HEK293 (cell line): Measurements from ENCODE around the gene PHACTR1.

ENCODE experiments used
- BCL11B ChIP-seq: fragments of 450-650 bp; formaldehyde crosslinking; IDR thresholded peaks from 2 replicates; pipeline ENCODE4 v1.5.1; 2016; ENCODE audit warnings: low read depth, missing biosample characterization, missing genetic modification characterization
- CTCF ChIP-seq: fragments of 450-650 bp; formaldehyde crosslinking; IDR thresholded peaks from 2 replicates; pipeline ENCODE4 v1.5.1; 2016; ENCODE audit warnings: missing biosample characterization, missing genetic modification characterization
- GFI1B ChIP-seq: fragments of 450-650 bp; formaldehyde crosslinking; IDR thresholded peaks from 2 replicates; pipeline ENCODE4 v1.5.1; 2016; ENCODE audit warnings: missing biosample characterization, missing genetic modification characterization
- GLIS1 ChIP-seq: fragments of 450-650 bp; formaldehyde crosslinking; IDR thresholded peaks from 2 replicates; pipeline ENCODE4 v1.5.1; 2016; ENCODE audit warnings: missing biosample characterization, missing genetic modification characterization
- MYNN ChIP-seq: fragments of 450-650 bp; formaldehyde crosslinking; IDR thresholded peaks from 2 replicates; pipeline ENCODE4 v1.5.1; 2016; ENCODE audit warnings: missing biosample characterization, missing genetic modification characterization, borderline replicate concordance
- REST ChIP-seq: fragments of 450-650 bp; formaldehyde crosslinking; IDR thresholded peaks from 2 replicates; pipeline ENCODE4 v1.5.1; 2016; ENCODE audit warnings: missing biosample characterization, missing genetic modification characterization
- ZBTB49 ChIP-seq: fragments of 450-650 bp; formaldehyde crosslinking; IDR thresholded peaks from 2 replicates; pipeline ENCODE4 v1.5.1; 2016; ENCODE audit warnings: missing biosample characterization, missing genetic modification characterization, low read depth
- ZBTB6 ChIP-seq: fragments of 450-650 bp; formaldehyde crosslinking; IDR thresholded peaks from 2 replicates; pipeline ENCODE4 v1.5.1; 2017; ENCODE audit warnings: missing biosample characterization, missing genetic modification characterization
- ZBTB7A ChIP-seq: fragments of 450-650 bp; formaldehyde crosslinking; IDR thresholded peaks from 2 replicates; pipeline ENCODE4 v1.5.1; 2016; ENCODE audit warnings: low read depth, missing biosample characterization, missing genetic modification characterization
- ZFHX2 ChIP-seq: fragments of 450-650 bp; formaldehyde crosslinking; conservative IDR thresholded peaks from 2 replicates; pipeline ENCODE4 v1.5.1; 2016; ENCODE audit warnings: missing biosample characterization, missing genetic modification characterization
- ZIC2 ChIP-seq: fragments of 450-650 bp; formaldehyde crosslinking; IDR thresholded peaks from 2 replicates; pipeline ENCODE4 v1.5.1; 2016; ENCODE audit warnings: missing biosample characterization, missing genetic modification characterization
- ZNF138 ChIP-seq: fragments of 450-650 bp; formaldehyde crosslinking; IDR thresholded peaks from 2 replicates; pipeline ENCODE4 v1.5.1; 2016; ENCODE audit warnings: missing biosample characterization, missing genetic modification characterization, borderline replicate concordance
- ZNF148 ChIP-seq: fragments of 450-650 bp; formaldehyde crosslinking; IDR thresholded peaks from 2 replicates; pipeline ENCODE4 v1.5.0; 2017; ENCODE audit warnings: missing biosample characterization, missing genetic modification characterization, borderline replicate concordance
- ZNF2 ChIP-seq: fragments of 450-650 bp; formaldehyde crosslinking; IDR thresholded peaks from 2 replicates; pipeline ENCODE4 v1.5.1; 2016; ENCODE audit warnings: missing biosample characterization, missing genetic modification characterization
- ZNF266 ChIP-seq: fragments of 450-650 bp; formaldehyde crosslinking; IDR thresholded peaks from 2 replicates; pipeline ENCODE4 v1.5.1; 2016; ENCODE audit warnings: missing biosample characterization, missing genetic modification characterization, low read depth
- ZNF280C ChIP-seq: fragments of 450-650 bp; formaldehyde crosslinking; IDR thresholded peaks from 2 replicates; pipeline ENCODE4 v1.5.1; 2016; ENCODE audit warnings: missing biosample characterization, missing genetic modification characterization
- ZNF335 ChIP-seq: fragments of 450-650 bp; formaldehyde crosslinking; conservative IDR thresholded peaks from 2 replicates; pipeline ENCODE4 v1.5.1; 2016; ENCODE audit warnings: missing biosample characterization, missing genetic modification characterization
- ZNF350 ChIP-seq: fragments of 450-650 bp; formaldehyde crosslinking; IDR thresholded peaks from 2 replicates; pipeline ENCODE4 v1.5.0; 2017; ENCODE audit warnings: missing biosample characterization, mild to moderate bottlenecking, missing genetic modification characterization
- ZNF391 ChIP-seq: fragments of 450-650 bp; formaldehyde crosslinking; IDR thresholded peaks from 2 replicates; pipeline ENCODE4 v1.5.1; 2016; ENCODE audit warnings: low read depth, missing biosample characterization, missing genetic modification characterization, borderline replicate concordance
- ZNF530 ChIP-seq: fragments of 450-650 bp; formaldehyde crosslinking; IDR thresholded peaks from 2 replicates; pipeline ENCODE4 v1.5.1; 2016; ENCODE audit warnings: low read depth, missing biosample characterization, missing genetic modification characterization
- ZNF544 ChIP-seq: fragments of 450-650 bp; formaldehyde crosslinking; IDR thresholded peaks from 2 replicates; pipeline ENCODE4 v1.5.0; 2017; ENCODE audit warnings: missing biosample characterization, missing genetic modification characterization
- ZNF670 ChIP-seq: fragments of 450-650 bp; formaldehyde crosslinking; IDR thresholded peaks from 2 replicates; pipeline ENCODE4 v1.5.1; 2016; ENCODE audit warnings: missing biosample characterization, missing genetic modification characterization, low read depth
- ZNF785 ChIP-seq: fragments of 450-650 bp; formaldehyde crosslinking; IDR thresholded peaks from 2 replicates; pipeline ENCODE4 v1.5.1; 2016; ENCODE audit warnings: missing biosample characterization, missing genetic modification characterization
- ZSCAN23 ChIP-seq: fragments of 450-650 bp; formaldehyde crosslinking; IDR thresholded peaks from 2 replicates; pipeline ENCODE4 v1.5.1; 2016; ENCODE audit warnings: missing biosample characterization, missing genetic modification characterization
- ZSCAN30 ChIP-seq: fragments of 450-650 bp; IDR thresholded peaks from 2 replicates; pipeline ENCODE4 v1.5.1; 2018; ENCODE audit warnings: missing biosample characterization, mild to moderate bottlenecking, missing genetic modification characterization, moderate library complexity

The PHACTR1 gene

GRCh38 chr6:12815884-12816600 is 99.5 kb downstream of the PHACTR1 start (continued):
- no peak; the same call in 1 of the 2 replicates for TF ChIP-seq ZIC2 (tag by site-specific recombination)
- no peak for TF ChIP-seq ZNF280C (tag by site-specific recombination)
- no peak for TF ChIP-seq ZNF350 (tag by site-specific recombination)
- peak; percentile 87 for TF ChIP-seq GLIS1 (tag by site-specific recombination)
- TF ChIP-seq ZSCAN30 (tag by site-specific recombination), result peak; percentile 87
- no peak for TF ChIP-seq CTCF (tag by site-specific recombination)
- no peak for TF ChIP-seq ZBTB6
- TF ChIP-seq ZNF335 (tag by site-specific recombination), result no peak; the same call in 1 of the 2 replicates
- TF ChIP-seq BCL11B (tag by site-specific recombination), result peak; percentile 77; the same call in 1 of the 2 replicates
- TF ChIP-seq ZNF138 (tag by site-specific recombination), result no peak
- TF ChIP-seq ZNF670, result no peak
- 0 out of 2 replicates have a peak, but pooled peaks have one; percentile 19 for TF ChIP-seq GFI1B (tag by site-specific recombination)
- no peak for TF ChIP-seq ZNF266 (tag by site-specific recombination)
- peak; percentile 85; the same call in 1 of the 2 replicates for TF ChIP-seq ZSCAN23 (tag by site-specific recombination)
- 0 out of 2 replicates have a peak, but pooled peaks have one; percentile 24 for TF ChIP-seq ZNF2 (tag by site-specific recombination)
- no peak for TF ChIP-seq ZNF544 (tag by site-specific recombination)
- no peak for TF ChIP-seq ZNF530 (tag by site-specific recombination)
- no peak for TF ChIP-seq ZNF785 (tag by site-specific recombination)
- peak; percentile 57; the same call in 1 of the 2 replicates for TF ChIP-seq REST (tag by site-specific recombination)
- no peak for TF ChIP-seq ZNF148 (tag by site-specific recombination)
- no peak for TF ChIP-seq ZBTB7A (tag by site-specific recombination)
- TF ChIP-seq ZNF391 (tag by site-specific recombination), result peak; percentile 63; the same call in 1 of the 2 replicates
- TF ChIP-seq ZBTB49 (tag by site-specific recombination), result no peak
- peak; percentile 25; the same call in 1 of the 2 replicates for TF ChIP-seq ZFHX2 (tag by site-specific recombination)
- peak; percentile 89 for TF ChIP-seq MYNN (tag by site-specific recombination)
